Colonic mucosa (tissue), 4 donors: Measurements from ENCODE around the gene DTD2. TPM values are rescaled to one million over a fixed set of nuclear protein-coding genes. Genes with fewer than 3 reads are reported as not detected.
"Not testable (repeated sequence)": the region's sequence is repeated elsewhere in the genome, so short reads cannot be mapped to it uniquely, and the experiment has no call there.

Source experiments
- DNase-seq: peaks from one replicate; pipeline ENCODE4 v3.0.0-alpha.2; 2020
- H3K27ac ChIP-seq: fragments of 200-600 bp; one replicate; pipeline ENCODE4 v1.8.0; 2021
- H3K27me3 ChIP-seq: fragments of 200-600 bp; one replicate; pipeline ENCODE4 v1.8.0; 2021
- H3K36me3 ChIP-seq: fragments of 200-600 bp; one replicate; pipeline ENCODE4 v1.8.0; 2021
- H3K4me1 ChIP-seq: fragments of 200-600 bp; one replicate; pipeline ENCODE4 v1.8.0; 2021; ENCODE audit warnings: mild to moderate bottlenecking
- H3K4me3 ChIP-seq: fragments of 200-600 bp; one replicate; pipeline ENCODE4 v1.8.0; 2021
- H3K9ac ChIP-seq, 2 donors: one replicate each; pipeline ENCODE4 v1.7.0; 2013; ENCODE audit warnings: control low read depth in 2 of 2, low read depth in 2 of 2, low read length in 2 of 2
- H3K9me3 ChIP-seq: fragments of 200-600 bp; one replicate; pipeline ENCODE4 v1.8.0; 2021
- intact Hi-C: fragments of 100-400 bp; cut with DNase I; formaldehyde crosslinking; loops from one replicate; pipeline ENCODE4 v1.14.1; 2022
- total RNA-seq, 2 donors: library from RNA; stranded (reverse); fragmentation: NEBNext Ultra II Directional in 1 of 2; extraction: Animal tissue kit (Norgen Biotek cat#: 25700) in 1 of 2; gene quantifications; one replicate each; pipeline ENCODE4 v1.2.1, GENCODE V29; 2021
- TF ChIP-seq, protein P1 (sequence below): fragments of 200-600 bp; IDR thresholded peaks from one replicate; pipeline ENCODE4 v1.8.0; 2022; ENCODE audit warnings: antibody characterized with exemption, mild to moderate bottlenecking
- donor health status: healthy.
- donor health status: DM: no; HTN: no; CAD: no.
- donor health status: DM: no; HTN: no; CAD: no.

DTD2 gene
- total RNA-seq, 2 donors from 2014 or later, result 13.7 to 16.2 TPM

DNA sequence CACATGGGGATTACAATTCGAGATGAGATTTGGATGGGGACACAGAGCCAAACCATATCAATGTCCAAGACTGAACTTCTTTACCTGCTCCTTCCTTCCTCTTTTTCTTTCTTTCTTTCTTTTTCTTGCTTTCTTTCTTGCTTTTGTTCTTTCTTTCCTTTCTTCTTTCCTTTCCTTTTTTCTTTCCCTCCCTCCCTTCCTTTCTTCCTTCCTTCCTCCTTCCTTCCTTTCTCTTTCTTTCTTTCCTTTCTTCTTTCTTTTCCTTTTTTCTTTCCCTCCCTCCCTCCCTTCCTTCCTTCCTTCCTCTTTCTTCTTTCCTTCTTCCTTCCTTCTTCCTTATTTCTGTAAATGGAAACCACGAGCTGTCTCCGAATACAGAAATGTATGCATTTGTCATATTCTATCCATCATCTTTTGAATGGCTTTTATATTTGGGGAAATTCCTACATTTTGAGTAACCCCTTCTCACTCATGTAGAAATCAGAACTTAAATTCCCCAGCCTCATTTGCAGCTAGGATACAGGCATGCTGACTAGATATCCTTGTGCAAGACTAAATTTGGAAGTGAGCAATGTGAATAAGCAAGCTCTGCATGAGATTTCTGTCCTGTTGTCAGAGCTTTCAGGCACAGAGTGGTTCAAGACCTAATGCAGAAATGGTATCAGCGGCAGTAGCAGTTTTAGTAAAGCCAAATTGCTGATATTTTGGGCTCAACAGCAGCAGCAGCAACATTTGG is 19.0 kb upstream of the DTD2 start:
- DNase-seq, result no peak
- TF ChIP-seq, protein P1, sequence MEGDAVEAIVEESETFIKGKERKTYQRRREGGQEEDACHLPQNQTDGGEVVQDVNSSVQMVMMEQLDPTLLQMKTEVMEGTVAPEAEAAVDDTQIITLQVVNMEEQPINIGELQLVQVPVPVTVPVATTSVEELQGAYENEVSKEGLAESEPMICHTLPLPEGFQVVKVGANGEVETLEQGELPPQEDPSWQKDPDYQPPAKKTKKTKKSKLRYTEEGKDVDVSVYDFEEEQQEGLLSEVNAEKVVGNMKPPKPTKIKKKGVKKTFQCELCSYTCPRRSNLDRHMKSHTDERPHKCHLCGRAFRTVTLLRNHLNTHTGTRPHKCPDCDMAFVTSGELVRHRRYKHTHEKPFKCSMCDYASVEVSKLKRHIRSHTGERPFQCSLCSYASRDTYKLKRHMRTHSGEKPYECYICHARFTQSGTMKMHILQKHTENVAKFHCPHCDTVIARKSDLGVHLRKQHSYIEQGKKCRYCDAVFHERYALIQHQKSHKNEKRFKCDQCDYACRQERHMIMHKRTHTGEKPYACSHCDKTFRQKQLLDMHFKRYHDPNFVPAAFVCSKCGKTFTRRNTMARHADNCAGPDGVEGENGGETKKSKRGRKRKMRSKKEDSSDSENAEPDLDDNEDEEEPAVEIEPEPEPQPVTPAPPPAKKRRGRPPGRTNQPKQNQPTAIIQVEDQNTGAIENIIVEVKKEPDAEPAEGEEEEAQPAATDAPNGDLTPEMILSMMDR, result no peak
- H3K4me3 ChIP-seq, result no peak overlapping the region
- no peaks in the 10 kb centered on the region for H3K9me3 ChIP-seq
- no peaks in the 10 kb centered on the region for H3K4me1 ChIP-seq
- H3K27ac ChIP-seq, result no peak overlapping the region
- H3K36me3 ChIP-seq, result no peaks in the 10 kb centered on the region
- H3K27me3 ChIP-seq, result no peaks in the 10 kb centered on the region
- intact Hi-C loops, result no loop called here
- H3K9ac ChIP-seq, result no peak overlapping the region

DNA sequence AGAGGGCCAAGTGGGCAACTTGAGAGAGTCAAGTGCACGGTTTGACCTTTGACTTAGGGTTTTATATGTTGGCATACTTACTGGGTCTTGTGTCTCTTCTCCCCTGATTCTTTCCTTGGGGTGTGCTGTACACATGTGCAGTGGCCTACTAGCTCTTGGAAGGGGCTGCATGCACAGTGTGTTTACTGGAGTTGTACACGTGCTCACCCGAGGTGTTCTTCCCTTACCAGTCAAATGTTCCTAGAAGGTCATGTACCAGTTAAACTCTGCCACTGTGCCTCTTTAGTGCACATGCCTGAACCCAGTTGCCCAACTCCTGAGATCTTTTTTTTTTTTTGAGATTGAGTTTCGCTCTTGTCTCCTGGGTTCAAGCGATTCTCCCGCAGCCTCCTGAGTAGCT is 9.2 kb upstream of the DTD2 start:
- no peak for DNase-seq

DNA sequence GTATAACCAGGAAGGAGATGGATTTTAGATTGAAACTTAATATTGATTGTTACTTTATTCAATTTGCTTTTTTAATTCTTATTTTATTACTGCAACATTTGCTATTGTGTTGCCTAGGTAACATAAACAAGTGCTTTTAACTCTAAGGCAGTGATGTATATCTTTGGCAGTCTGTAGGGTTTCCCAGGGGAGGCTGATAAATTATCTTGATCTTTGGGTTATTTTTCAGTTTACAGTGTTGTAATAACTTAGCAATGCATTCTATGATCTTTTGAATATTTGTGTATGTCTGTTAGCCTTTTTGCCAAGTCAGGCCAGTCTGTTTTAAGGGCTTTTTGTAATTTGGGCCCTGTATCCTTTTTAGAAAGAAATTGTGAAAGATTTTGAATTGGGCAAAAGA is 7.8 kb upstream of the DTD2 start:
- intact Hi-C loops, result no loop called here
- Histone ChIP-seq H3K9ac (no peak overlapping the region), H3K9me3 (no peaks in the 10 kb centered on the region), H3K4me3 (no peak overlapping the region), H3K27me3 (no peaks in the 10 kb centered on the region), H3K27ac (no peak overlapping the region), H3K36me3 (no peaks in the 10 kb centered on the region), H3K4me1 (no peaks in the 10 kb centered on the region)
- TF ChIP-seq, protein P1, result no peak
- no peak for DNase-seq

More for the DNA sequence above, 9.2 kb upstream of the DTD2 start:
- H3K27me3 ChIP-seq, result no peaks in the 10 kb centered on the region
- intact Hi-C loops, result no loop called here
- no peak overlapping the region for H3K27ac ChIP-seq
- H3K4me3 ChIP-seq, result no peak overlapping the region
- TF ChIP-seq, protein P1, result no peak
- no peaks in the 10 kb centered on the region for H3K4me1 ChIP-seq
- no peak overlapping the region for H3K9ac ChIP-seq
- no peaks in the 10 kb centered on the region for H3K36me3 ChIP-seq
- no peaks in the 10 kb centered on the region for H3K9me3 ChIP-seq

DNA sequence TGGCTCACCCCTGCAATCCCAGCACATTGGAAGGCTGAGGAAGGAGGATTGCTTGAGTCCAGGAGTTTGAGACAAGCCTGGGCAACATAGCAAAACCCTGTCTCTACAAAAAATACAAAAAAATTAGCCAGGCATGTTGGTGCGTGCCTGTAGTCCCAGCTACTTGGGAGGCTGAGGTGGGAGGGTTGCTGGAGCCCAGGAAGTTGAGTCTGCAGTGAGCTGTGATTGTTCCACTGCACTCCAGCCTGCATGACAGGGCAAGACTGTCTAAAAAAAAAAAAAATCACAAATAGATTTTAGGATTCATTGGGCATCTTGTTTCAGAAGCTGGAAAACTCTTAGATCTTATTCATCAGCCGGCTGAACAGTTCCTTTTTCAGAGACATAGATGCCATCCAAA is 5.1 kb upstream of the DTD2 start:
- H3K4me1 ChIP-seq, H3K27ac ChIP-seq, DNase-seq, H3K9me3 ChIP-seq, H3K36me3 ChIP-seq, H3K27me3 ChIP-seq, intact Hi-C loops, H3K9ac ChIP-seq, H3K4me3 ChIP-seq: not testable (repeated sequence)

DNA sequence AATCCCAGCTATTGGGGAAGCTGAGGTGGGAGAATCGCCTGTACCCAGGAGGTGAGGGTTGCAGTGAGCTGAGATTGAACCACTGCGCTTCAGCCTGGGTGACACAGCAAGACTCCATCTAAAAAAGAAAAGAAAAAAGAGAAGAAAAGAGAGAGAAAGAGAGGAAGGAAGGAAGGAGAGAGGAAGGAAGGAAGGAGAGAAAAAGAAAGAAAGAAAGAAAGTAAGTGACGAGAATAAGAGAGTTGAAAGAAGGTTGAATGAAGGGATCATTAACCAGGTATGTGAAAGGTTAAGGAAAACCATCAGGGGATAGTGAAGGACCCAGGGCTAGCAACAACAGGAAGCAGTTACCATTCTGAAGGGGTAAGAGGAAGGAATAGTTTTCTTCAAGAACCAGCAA is 4.2 kb upstream of the DTD2 start:
- no peak for DNase-seq
- no peaks in the 10 kb centered on the region for H3K4me1 ChIP-seq
- TF ChIP-seq, protein P1, result no peak
- H3K9me3 ChIP-seq, result no peaks in the 10 kb centered on the region
- H3K9ac ChIP-seq, result no peak overlapping the region
- H3K4me3 ChIP-seq, result no peak overlapping the region
- H3K27ac ChIP-seq, result no peak overlapping the region
- intact Hi-C loops, result no loop called here
- H3K36me3 ChIP-seq, result no peaks in the 10 kb centered on the region
- H3K27me3 ChIP-seq, result no peaks in the 10 kb centered on the region
